Fibroblast of peridontal ligament (primary cell): ENCODE data around the gene PPP1R15B.

Source experiments
- DNase-seq: peaks from one replicate; pipeline ENCODE4 v3.0.0-alpha.2; 2010; ENCODE audit errors: extremely low read depth

Gene PPP1R15B

GRCh38 chr1:204420039-204421004 is 8.7 kb upstream of the PPP1R15B start:
- DNase-seq, result no peak

GRCh38 chr1:204419064-204419403 is 7.4 kb upstream of the PPP1R15B start:
- peak; percentile 44 for DNase-seq

GRCh38 chr1:204418174-204419063 is 6.8 kb upstream of the PPP1R15B start:
- DNase-seq, result peak; percentile 56

GRCh38 chr1:204417074-204417997 is 5.7 kb upstream of the PPP1R15B start:
- peak; percentile 98 for DNase-seq

- DNase-seq, result no peak
These were observed 5.0 kb upstream of the PPP1R15B start for GRCh38 chr1:204416589-204417073.

GRCh38 chr1:204415351-204415750 is 3.7 kb upstream of the PPP1R15B start:
- no peak for DNase-seq

GRCh38 chr1:204414016-204414415 is 2.4 kb upstream of the PPP1R15B start:
- no peak for DNase-seq

- no peak for DNase-seq
These were observed 1.5 kb upstream of the PPP1R15B start for GRCh38 chr1:204413170-204413535.

GRCh38 chr1:204410688-204411450 is 748 bp downstream of the PPP1R15B start:
- peak; percentile 64 for DNase-seq

- DNase-seq, result no peak
These were observed 1.6 kb downstream of the PPP1R15B start for GRCh38 chr1:204409836-204410687.

GRCh38 chr1:204409123-204409522 is 2.5 kb downstream of the PPP1R15B start:
- DNase-seq, result no peak

- DNase-seq, result no peak
These were observed 3.0 kb downstream of the PPP1R15B start for GRCh38 chr1:204408602-204409001.

- DNase-seq, result peak; percentile 78
These were observed 3.5 kb downstream of the PPP1R15B start for GRCh38 chr1:204408074-204408507.

- DNase-seq, result no peak
These were observed 4.2 kb downstream of the PPP1R15B start for GRCh38 chr1:204407295-204407971.

- DNase-seq, result no peak
These were observed 5.0 kb downstream of the PPP1R15B start for GRCh38 chr1:204406621-204407020.

- no peak for DNase-seq
These were observed 5.6 kb downstream of the PPP1R15B start for GRCh38 chr1:204405988-204406387.

GRCh38 chr1:204404629-204405028 is 7.0 kb downstream of the PPP1R15B start:
- no peak for DNase-seq

- no peak for DNase-seq
These were observed 9.2 kb downstream of the PPP1R15B start for GRCh38 chr1:204402391-204402790.

GRCh38 chr1:204401730-204402129 is 9.9 kb downstream of the PPP1R15B start:
- no peak for DNase-seq
